ENCODE data around the gene OR5B21.

Gene OR5B21

DNA sequence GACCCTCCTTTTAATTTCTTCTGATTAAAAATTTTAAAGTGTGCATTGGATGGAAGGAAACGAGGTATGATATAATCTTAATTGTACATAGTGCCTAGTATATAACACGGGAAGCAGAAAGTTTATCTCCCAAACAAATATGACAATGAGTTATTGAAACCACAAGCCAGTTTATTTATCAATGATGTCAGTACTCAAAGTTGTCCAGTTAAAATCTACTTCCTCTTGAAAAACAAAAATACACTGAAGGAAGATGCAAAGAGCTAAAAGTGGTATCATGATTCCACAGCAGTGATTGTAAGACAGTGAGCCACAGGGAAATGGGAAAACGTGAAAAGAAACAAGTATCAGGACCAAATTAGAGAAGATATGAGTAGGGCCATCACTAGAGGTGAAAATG, 18.8 kb upstream of the OR5B21 start:
- Histone ChIP-seq H3K9me3 (ENCODE audit: insufficient read depth, low read depth, low read length) (no peaks in the 10 kb centered on the region), H3F3A (ENCODE audit: low read depth) (peaks cover 8% of the 10 kb centered on the region; the same call in 1 of the 2 replicates), H4K20me1 (ENCODE audit: insufficient read depth, low read length, poor library complexity, severe bottlenecking) (no peaks in the 10 kb centered on the region), H2AFZ (ENCODE audit: low read length) (no peak overlapping the region), H3K9me2 (replicated peaks; ENCODE audit: low read depth, low read length) (no peaks in the 10 kb centered on the region), H3K9ac (ENCODE audit: low read depth, low read length, poor library complexity, severe bottlenecking) (no peak overlapping the region), H3K79me2 (ENCODE audit: insufficient read depth, low read length) (no peaks in the 10 kb centered on the region), H3K4me2 (ENCODE audit: low read depth, low read length, poor library complexity, severe bottlenecking) (no peak overlapping the region), H3K36me3 (ENCODE audit: insufficient read depth, low read length) (peaks cover 45% of the 10 kb centered on the region; the same call in 1 of the 2 replicates), H3K4me3 (ENCODE audit: low read length, poor library complexity, severe bottlenecking) (no peak overlapping the region), H3K27me3 (ENCODE audit: insufficient read depth, low read length, poor library complexity, severe bottlenecking) (no peaks in the 10 kb centered on the region), H3K4me1 (ENCODE audit: insufficient read depth, low read length, poor library complexity, severe bottlenecking) (peaks cover 36% of the 10 kb centered on the region)
- no peak for TF ChIP-seq EZH2phosphoT487 (IDR thresholded peaks at IDR 0.05; ENCODE audit: borderline replicate concordance)
- TF ChIP-seq, protein P1, sequence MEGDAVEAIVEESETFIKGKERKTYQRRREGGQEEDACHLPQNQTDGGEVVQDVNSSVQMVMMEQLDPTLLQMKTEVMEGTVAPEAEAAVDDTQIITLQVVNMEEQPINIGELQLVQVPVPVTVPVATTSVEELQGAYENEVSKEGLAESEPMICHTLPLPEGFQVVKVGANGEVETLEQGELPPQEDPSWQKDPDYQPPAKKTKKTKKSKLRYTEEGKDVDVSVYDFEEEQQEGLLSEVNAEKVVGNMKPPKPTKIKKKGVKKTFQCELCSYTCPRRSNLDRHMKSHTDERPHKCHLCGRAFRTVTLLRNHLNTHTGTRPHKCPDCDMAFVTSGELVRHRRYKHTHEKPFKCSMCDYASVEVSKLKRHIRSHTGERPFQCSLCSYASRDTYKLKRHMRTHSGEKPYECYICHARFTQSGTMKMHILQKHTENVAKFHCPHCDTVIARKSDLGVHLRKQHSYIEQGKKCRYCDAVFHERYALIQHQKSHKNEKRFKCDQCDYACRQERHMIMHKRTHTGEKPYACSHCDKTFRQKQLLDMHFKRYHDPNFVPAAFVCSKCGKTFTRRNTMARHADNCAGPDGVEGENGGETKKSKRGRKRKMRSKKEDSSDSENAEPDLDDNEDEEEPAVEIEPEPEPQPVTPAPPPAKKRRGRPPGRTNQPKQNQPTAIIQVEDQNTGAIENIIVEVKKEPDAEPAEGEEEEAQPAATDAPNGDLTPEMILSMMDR (conservative IDR thresholded peaks at IDR 0.05; ENCODE audit: low read length): no peak

GRCh38 chr11:58525037-58525614, 17.2 kb upstream of the OR5B21 start:
- Histone ChIP-seq H3K9ac (ENCODE audit: low read depth, low read length, poor library complexity, severe bottlenecking) (peak overlapping the region; percentile 47), H3F3A (ENCODE audit: low read depth) (peaks cover 8% of the 10 kb centered on the region; the same call in 1 of the 2 replicates), H3K4me1 (ENCODE audit: insufficient read depth, low read length, poor library complexity, severe bottlenecking) (peaks cover 37% of the 10 kb centered on the region), H3K4me2 (ENCODE audit: low read depth, low read length, poor library complexity, severe bottlenecking) (peak overlapping the region; percentile 79), H3K27me3 (ENCODE audit: insufficient read depth, low read length, poor library complexity, severe bottlenecking) (no peaks in the 10 kb centered on the region), H3K79me2 (ENCODE audit: insufficient read depth, low read length) (no peaks in the 10 kb centered on the region), H3K9me2 (replicated peaks; ENCODE audit: low read depth, low read length) (no peaks in the 10 kb centered on the region), H3K36me3 (ENCODE audit: insufficient read depth, low read length) (peaks cover 32% of the 10 kb centered on the region; the same call in 1 of the 2 replicates), H2AFZ (ENCODE audit: low read length) (no peak overlapping the region), H4K20me1 (ENCODE audit: insufficient read depth, low read length, poor library complexity, severe bottlenecking) (no peaks in the 10 kb centered on the region), H3K9me3 (ENCODE audit: insufficient read depth, low read depth, low read length) (no peaks in the 10 kb centered on the region), H3K4me3 (ENCODE audit: low read length, poor library complexity, severe bottlenecking) (peak overlapping the region; percentile 68)
- TF ChIP-seq, protein P1 (conservative IDR thresholded peaks at IDR 0.05; ENCODE audit: low read length): no peak
- TF ChIP-seq EZH2phosphoT487 (IDR thresholded peaks at IDR 0.05; ENCODE audit: borderline replicate concordance): no peak

DNA sequence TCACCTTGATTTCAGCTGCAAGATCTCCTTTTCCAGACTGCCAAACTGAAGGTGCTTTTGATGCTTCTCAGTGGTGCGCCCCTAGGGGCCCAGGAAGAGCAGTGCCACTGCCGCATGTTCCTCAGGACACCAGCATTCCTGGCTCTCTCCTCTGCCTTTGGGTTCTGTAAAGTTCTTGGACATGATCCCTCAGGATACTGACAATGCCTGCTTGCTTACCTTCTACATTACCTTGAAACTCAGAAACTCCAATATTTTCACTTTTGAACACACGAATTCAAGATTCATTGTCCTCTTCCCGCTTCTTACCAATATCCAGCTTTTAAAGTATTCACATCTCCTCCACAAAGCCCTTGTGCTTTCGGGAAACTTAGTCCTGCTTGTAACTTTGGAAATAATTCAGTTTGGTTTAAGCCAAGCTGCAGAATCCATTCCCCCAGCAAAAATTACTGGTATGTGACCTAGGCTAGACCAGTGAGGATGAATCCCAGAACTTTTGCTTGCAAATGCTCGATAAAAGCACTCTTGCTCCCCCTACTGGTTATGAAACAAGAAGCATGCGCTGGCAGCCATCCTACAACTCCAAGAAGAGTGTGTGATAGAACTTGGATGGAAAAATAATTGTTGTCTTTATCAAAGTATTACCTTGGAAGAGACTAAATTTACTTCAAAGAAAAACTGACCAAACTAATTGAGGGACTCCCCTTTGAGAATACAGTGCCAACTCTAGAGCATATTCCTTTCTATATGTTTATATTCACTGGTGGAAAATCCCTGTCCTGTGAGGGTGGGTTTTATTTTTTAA, 16.5 kb upstream of the OR5B21 start:
- Histone ChIP-seq H3K9ac (ENCODE audit: low read depth, low read length, poor library complexity, severe bottlenecking) (peak overlapping the region; percentile 47), H2AFZ (ENCODE audit: low read length) (no peak overlapping the region)

More for the DNA sequence above, 16.5 kb upstream of the OR5B21 start:
- H3K27me3 ChIP-seq (ENCODE audit: insufficient read depth, low read length, poor library complexity, severe bottlenecking): no peaks in the 10 kb centered on the region
- no peaks in the 10 kb centered on the region for H3K9me3 ChIP-seq (ENCODE audit: insufficient read depth, low read depth, low read length)
- H3K4me1 ChIP-seq (ENCODE audit: insufficient read depth, low read length, poor library complexity, severe bottlenecking): peaks cover 37% of the 10 kb centered on the region
- H3K36me3 ChIP-seq (ENCODE audit: insufficient read depth, low read length): peaks cover 26% of the 10 kb centered on the region; the same call in 1 of the 2 replicates
- no peaks in the 10 kb centered on the region for H3K9me2 ChIP-seq (replicated peaks; ENCODE audit: low read depth, low read length)
- H4K20me1 ChIP-seq (ENCODE audit: insufficient read depth, low read length, poor library complexity, severe bottlenecking): no peaks in the 10 kb centered on the region
- H3F3A ChIP-seq (ENCODE audit: low read depth): peaks cover 8% of the 10 kb centered on the region; the same call in 1 of the 2 replicates
- H3K4me2 ChIP-seq (ENCODE audit: low read depth, low read length, poor library complexity, severe bottlenecking): peak overlapping the region; percentile 79
- no peaks in the 10 kb centered on the region for H3K79me2 ChIP-seq (ENCODE audit: insufficient read depth, low read length)
- peak overlapping the region; percentile 68 for H3K4me3 ChIP-seq (ENCODE audit: low read length, poor library complexity, severe bottlenecking)
- TF ChIP-seq EZH2phosphoT487 (IDR thresholded peaks at IDR 0.05; ENCODE audit: borderline replicate concordance): no peak
- TF ChIP-seq, protein P1 (conservative IDR thresholded peaks at IDR 0.05; ENCODE audit: low read length): peak; percentile 77
